CMK (cell line): Measurements from ENCODE around the gene GDNF.
A peak's percentile ranks its signal among the peaks of the same experiment; 100 is the strongest.

Experiments used
- DNase-seq: peaks from one replicate; pipeline ENCODE4 v3.0.0-alpha.2; 2010; ENCODE audit warnings: low read depth

The GDNF gene

DNA sequence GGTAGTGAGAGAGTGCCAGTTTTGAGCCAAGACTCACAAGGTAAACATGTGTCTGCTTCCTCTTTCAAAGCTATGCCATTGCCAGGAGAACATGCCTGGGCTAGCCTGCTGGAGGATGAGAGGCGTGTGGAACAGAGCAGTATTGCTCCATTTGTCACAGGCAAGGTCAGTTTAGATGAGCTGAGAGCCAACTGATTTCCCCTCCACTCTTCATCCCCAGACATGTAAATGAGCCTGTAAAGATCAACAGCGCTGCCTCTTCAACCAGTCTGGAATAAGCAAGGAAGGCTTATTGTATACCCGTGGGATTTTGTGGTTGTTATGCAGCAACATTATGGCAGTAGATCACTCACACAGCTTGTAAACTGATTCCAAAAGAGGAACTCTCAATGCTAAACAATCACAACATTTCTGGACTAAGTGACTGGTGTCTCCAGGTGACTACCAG lies 8.2 kb upstream of the GDNF start:
- DNase-seq: no peak

DNA sequence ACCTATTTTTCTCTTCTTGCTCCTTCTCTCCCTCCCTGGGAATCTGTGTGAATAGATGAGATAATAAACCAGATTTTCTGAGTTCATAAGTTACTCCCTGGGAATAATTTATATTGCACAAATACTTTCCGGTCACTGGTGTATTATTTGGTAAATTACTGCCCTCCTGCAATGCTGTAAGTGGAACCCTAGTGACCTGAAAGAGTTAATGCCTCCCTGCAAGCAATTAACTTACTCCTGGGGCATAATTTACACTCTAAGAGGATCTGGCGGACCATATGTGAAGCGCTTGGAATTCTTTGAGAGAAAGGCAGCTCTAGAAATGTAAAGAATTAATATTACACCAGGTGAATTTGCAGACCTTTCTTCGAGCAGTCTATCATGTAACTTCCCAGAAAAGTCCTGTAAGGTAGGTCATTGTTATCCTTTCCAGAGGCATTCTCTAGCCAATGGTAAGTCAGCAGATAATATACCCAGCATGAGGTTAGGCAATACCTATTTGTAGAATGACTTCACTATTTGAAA lies 7.0 kb upstream of the GDNF start:
- DNase-seq: no peak

- DNase-seq: no peak
Measured at GRCh38 chr5:37844009-37844408, 4.2 kb upstream of the GDNF start.

- no peak for DNase-seq
Measured at GRCh38 chr5:37842048-37842447, 2.2 kb upstream of the GDNF start.

- DNase-seq: no peak
Measured at GRCh38 chr5:37841203-37841602, 1.4 kb upstream of the GDNF start.

GRCh38 chr5:37840053-37841034 lies 503 bp upstream of the GDNF start:
- no peak for DNase-seq

DNA sequence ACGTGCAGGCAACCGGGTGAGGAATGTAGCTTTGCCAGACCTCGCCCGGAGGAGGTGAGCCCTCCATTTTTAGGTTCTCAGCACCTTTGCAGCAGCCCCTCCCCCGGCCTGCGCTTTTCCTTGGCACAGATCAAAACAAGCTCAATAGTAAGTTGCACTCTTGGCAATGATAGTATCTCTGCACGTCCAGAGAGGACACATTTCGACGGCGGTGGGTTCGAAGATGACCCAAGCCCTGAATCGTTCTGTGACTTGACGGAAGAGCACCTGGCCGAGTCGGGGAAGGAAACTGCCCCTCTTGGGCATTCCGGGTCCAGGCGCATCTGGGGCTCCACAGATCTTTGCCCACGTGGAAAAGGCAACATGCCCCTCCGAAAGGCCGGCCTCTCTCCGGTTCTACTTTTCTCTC lies 904 bp downstream of the GDNF start:
- no peak for DNase-seq

- no peak for DNase-seq
Measured at GRCh38 chr5:37838152-37838932, 1.5 kb downstream of the GDNF start.

- peak; percentile 3 for DNase-seq
Measured at GRCh38 chr5:37837414-37838032, 2.3 kb downstream of the GDNF start.

- no peak for DNase-seq
Measured at GRCh38 chr5:37836592-37837413, 3.0 kb downstream of the GDNF start.

DNA sequence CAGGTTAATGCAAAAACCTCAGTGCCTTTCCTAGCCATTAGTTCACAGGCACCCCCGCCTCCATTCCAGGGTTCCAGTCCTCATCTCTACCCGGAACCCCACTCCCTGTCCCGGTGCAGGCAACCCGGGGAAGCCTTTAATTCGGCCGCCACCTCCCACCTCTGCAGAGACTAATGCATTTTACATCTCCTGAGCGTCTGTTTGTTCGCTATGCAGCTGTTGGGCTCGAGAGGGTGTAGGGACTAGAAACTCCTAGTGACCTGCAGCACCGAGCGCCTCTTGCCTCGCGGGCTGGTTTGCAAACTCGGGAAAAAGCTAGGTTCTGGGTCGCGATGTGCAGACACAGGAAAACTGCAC lies 3.6 kb downstream of the GDNF start:
- no peak for DNase-seq

DNA sequence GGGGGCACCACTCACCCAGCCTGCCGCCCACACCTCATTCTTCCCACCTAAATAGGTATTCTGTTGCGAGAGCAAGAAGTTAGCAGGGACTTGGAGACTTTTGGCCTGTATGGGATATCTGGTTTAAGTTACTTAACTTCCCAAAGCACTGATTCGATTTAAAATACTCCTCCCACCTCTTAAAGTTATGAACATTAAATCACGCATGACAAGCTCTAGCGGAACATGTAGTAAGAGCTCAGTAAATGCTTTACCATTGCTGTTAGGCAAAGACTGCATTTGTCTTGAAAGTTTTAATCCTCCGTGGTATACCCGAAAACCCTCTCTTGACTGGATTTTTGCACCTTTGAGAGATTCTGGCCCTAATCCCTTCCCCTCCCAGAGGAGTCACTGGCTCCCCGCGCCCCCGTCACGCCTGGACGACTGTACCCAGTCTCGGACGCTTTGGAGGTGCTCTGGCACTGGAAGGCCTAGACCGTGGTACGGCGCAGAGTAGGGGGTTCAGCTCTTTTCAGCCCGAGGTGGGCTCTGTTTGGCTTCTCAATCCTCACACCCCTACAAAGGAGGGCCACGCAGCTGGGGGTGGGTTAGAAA lies 4.4 kb downstream of the GDNF start:
- no peak for DNase-seq

GRCh38 chr5:37834542-37835379 lies 5.1 kb downstream of the GDNF start:
- no peak for DNase-seq

DNA sequence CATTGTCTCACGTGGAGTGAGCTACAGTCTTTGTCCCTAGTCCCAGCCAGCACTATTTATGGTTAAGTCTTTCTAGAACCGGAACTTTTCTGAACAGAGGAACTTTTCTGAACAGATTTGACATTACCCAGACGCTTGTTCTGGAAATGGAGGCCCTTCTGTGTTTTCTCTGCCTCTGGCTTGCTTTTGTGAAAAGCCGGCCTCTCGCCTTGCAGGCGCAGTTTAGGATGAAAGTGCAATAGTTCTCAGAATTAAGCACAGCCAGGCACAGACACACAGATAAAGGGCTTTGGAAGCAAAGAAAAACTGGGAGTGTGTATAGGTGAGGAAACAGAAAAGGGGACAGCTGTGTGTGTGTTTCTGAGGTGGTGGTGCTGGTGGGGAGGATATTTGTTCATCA lies 5.9 kb downstream of the GDNF start:
- no peak for DNase-seq

DNA sequence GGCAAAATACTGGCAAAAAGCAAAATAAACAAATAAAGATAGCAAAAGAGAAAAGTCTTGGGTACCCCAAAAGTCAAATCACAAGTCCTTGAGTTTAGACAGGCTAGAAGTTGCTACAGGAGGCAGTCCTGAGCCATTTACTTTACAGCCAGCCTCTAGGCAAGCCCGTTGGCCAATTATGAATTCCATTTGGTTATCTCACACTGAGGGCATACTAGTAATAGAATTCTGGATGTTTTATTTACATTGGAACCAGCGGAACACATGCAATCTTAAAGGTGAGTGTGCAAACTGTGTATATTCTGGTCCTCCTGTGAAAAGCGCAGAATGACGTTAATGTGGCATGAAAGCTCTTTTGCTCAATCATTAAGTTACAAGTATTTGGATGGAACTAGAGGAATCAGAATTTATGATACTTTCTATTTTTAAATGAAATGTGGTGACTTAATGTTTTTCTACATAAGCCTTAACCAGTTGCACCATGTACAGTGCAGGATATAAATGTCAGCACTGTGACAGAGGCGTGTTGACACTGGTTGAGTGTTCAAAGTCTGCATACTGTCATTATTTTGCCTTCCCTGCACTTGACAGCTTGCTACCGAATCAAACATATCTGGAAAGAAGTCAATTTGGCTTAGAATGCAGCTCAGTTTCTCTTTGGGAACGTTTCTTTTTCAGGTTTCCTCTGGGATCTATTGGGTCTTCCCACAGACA lies 7.9 kb downstream of the GDNF start:
- DNase-seq: no peak

DNA sequence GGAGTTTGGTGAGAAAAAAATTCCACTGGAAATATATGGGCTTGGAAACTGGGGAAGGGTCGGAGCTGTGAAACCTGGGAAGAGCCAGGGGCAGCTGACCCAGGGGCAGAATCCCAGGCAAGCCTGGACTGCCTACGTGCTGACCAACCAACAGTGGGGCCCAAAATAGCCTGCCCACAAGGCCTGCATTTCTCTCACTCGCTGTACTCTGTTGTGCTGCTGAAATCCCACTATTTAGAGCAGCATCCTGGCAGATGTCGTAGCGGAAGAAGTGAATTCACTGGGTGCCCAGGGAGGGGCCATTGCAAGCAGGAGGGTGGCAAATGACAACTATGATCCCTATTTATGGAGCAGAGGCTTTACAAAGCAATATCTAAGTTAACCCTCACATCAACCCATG lies 9.5 kb downstream of the GDNF start:
- DNase-seq: no peak

DNA sequence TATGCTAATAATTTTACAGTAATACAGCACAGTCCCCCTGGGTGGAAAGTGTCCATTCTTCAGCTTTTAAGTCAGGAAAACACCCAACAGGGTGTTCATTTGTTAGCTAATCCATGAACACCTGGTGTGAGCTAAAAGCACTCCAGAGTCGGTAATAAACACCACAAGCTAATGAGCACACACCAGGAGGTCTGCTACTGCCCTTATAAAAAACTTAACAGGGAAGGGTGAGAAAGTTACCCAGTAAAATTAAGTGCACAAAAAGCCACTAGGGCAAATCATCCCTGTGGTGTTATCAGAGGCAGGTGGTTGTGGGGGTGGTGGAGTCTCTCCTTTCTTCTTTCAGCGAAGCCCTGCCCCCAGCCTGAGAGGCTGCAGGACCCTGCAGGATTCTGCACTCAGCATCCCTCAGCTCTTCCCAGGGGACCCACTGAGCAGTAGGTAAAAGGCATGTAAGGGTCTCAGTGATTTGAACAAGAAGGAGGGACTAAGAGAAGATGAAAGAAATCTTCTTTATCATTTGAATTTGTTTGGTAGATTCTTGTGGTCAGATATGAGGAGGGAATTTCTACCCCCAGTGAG lies 14.4 kb downstream of the GDNF start:
- no peak for DNase-seq

DNA sequence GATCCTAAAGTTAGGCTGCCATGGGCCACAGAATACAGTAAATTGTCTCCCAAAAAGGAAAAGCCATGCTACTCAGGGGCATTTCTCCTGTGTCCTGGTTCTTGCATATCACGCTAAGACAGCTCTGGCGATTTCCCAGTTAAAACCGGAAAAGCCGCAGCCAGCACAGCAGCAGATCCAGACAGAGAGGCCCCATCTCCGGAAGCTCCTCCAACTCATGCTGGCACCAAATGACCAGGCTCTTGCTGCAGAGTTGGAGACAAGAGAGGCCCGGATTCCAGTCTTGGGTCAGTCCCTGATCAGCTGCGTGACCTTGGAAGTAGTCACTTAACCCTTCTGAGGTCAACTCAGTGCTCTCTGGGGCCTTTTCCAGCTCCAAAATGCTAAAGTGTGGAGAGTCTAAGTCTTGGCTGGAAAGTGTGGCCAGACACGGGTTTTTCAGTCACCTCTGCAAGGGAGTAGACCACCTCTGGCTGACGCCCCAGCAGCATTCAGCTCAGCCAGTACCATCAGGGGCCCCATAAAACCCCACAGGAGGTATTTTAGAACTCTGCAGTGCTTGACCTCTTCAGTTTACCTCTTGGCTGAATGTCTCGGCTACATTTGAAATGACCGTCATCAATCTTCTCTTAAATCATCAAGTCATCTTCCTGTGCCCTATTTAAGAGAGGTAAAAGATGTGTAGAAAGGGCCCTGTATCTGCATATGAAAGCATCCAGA lies 16.2 kb downstream of the GDNF start:
- DNase-seq: no peak

DNA sequence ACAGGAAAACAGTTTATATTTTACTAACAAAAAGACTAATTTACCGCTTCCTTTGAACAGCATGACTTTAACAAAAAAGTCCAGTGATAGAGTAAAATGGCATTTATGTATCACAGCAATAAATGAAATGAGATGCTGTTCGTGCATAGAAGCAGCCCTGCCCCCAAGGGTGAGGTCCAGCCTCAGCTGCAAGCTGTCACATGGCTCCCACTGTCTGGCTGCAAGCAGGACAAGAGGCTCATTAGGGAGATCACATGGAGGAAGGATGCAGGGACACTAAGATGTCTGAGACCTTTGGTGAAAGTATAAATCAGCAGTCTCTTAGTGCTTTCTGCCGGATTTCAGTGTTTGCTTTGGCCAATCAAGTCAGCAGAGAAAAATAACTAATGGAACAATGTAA lies 23.0 kb downstream of the GDNF start:
- DNase-seq: no peak
